KMS-11 (cell line): Measurements from ENCODE around the gene MC3R.

Source experiments
- H2AFZ ChIP-seq: fragments of 200-600 bp; sonication (generic); 2 replicates; pipeline ENCODE4 v1.6.1; 2016; ENCODE audit warnings: antibody characterized with exemption, mixed run types, low read depth
- H3K27ac ChIP-seq: fragments of 200-600 bp; sonication (generic); 2 replicates; pipeline ENCODE4 v1.6.1; 2016; ENCODE audit warnings: mild to moderate bottlenecking, mixed run types
- H3K27me3 ChIP-seq: fragments of 200-600 bp; sonication (generic); 2 replicates; pipeline ENCODE4 v1.6.1; 2017; ENCODE audit warnings: mild to moderate bottlenecking, low read depth, mixed run types, moderate library complexity; ENCODE audit not compliant: insufficient read depth
- H3K36me3 ChIP-seq: fragments of 200-600 bp; sonication (generic); 2 replicates; pipeline ENCODE4 v1.6.1; 2017; ENCODE audit warnings: mild to moderate bottlenecking, mixed run types; ENCODE audit not compliant: insufficient read depth
- H3K4me1 ChIP-seq: fragments of 200-600 bp; sonication (generic); 2 replicates; pipeline ENCODE4 v1.6.1; 2016; ENCODE audit warnings: mild to moderate bottlenecking, low read depth, mixed run types; ENCODE audit not compliant: poor library complexity, severe bottlenecking
- H3K4me2 ChIP-seq: fragments of 200-600 bp; sonication (generic); 2 replicates; pipeline ENCODE4 v1.7.0; 2016; ENCODE audit warnings: mild to moderate bottlenecking, mixed run types
- H3K4me3 ChIP-seq: fragments of 200-600 bp; sonication (generic); IDR thresholded peaks from 2 replicates; pipeline ENCODE4 v1.6.1; 2017; ENCODE audit warnings: low read depth, low read length, mixed read lengths; ENCODE audit not compliant: insufficient read depth
- H3K79me2 ChIP-seq: fragments of 200-600 bp; sonication (generic); 2 replicates; pipeline ENCODE4 v1.6.1; 2016; ENCODE audit warnings: low read depth, mixed run types; ENCODE audit not compliant: insufficient read depth
- H3K9ac ChIP-seq: fragments of 200-600 bp; sonication (generic); 2 replicates; pipeline ENCODE4 v1.6.1; 2016; ENCODE audit warnings: mild to moderate bottlenecking, mixed run types
- H4K20me1 ChIP-seq: fragments of 200-600 bp; sonication (generic); 2 replicates; pipeline ENCODE4 v1.6.1; 2016; ENCODE audit warnings: mild to moderate bottlenecking, mixed run types; ENCODE audit not compliant: insufficient read depth
- TF ChIP-seq, protein P1 (sequence below): fragments of 200-600 bp; sonication (generic); conservative IDR thresholded peaks from 2 replicates; pipeline ENCODE4 v1.6.1; 2017; ENCODE audit warnings: low read depth, mild to moderate bottlenecking, antibody characterized with exemption, low read length, moderate library complexity, mixed read lengths

MC3R gene

DNA sequence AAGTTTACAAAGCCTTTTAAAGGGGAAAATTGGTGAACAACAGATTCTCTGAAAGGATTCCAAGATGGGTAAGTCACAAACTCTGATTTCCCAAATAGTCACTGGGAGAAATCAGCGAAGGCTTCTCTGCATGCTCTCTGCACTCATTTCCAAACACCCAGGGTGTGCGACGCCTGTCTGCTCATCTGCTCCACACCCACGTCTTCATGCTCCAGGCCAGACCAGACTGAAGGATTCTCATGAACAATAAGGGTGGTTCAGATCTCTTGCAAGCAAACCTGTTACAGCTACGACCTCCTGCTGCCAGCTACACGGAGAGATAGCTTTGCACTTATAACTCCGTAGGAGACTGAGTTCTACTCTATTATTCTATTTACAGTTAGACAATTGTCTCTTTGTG, 1.4 kb downstream of the MC3R start:
- Histone ChIP-seq H3K27me3 (no peaks in the 10 kb centered on the region), H2AFZ (no peak overlapping the region), H4K20me1 (no peaks in the 10 kb centered on the region), H3K27ac (no peak overlapping the region), H3K9ac (no peak overlapping the region), H3K4me2 (no peak overlapping the region), H3K4me1 (no peaks in the 10 kb centered on the region), H3K79me2 (no peaks in the 10 kb centered on the region), H3K4me3 (no peak overlapping the region), H3K36me3 (no peaks in the 10 kb centered on the region)
- TF ChIP-seq, protein P1, sequence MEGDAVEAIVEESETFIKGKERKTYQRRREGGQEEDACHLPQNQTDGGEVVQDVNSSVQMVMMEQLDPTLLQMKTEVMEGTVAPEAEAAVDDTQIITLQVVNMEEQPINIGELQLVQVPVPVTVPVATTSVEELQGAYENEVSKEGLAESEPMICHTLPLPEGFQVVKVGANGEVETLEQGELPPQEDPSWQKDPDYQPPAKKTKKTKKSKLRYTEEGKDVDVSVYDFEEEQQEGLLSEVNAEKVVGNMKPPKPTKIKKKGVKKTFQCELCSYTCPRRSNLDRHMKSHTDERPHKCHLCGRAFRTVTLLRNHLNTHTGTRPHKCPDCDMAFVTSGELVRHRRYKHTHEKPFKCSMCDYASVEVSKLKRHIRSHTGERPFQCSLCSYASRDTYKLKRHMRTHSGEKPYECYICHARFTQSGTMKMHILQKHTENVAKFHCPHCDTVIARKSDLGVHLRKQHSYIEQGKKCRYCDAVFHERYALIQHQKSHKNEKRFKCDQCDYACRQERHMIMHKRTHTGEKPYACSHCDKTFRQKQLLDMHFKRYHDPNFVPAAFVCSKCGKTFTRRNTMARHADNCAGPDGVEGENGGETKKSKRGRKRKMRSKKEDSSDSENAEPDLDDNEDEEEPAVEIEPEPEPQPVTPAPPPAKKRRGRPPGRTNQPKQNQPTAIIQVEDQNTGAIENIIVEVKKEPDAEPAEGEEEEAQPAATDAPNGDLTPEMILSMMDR: no peak

DNA sequence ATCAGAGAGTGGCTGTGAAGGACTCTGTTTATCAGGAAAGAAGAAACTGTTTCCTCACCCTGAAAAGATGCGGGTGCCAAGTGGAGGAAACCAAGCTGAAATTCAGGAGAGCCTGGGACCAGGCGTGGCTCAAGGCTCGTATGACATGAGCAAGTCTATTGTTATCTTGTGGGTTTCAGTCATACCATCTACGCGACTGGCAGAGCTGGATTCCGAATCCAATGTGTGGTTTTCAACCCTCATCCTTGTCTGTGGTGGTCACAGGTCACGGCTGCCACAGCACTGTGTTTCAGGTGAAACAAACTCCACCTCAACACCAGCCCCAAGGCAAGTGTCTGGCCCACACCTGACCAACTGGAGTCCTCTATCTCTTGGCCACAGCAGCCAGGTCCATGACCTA, 9.1 kb downstream of the MC3R start:
- no peak overlapping the region for H2AFZ ChIP-seq
- TF ChIP-seq, protein P1: no peak
- H3K4me1 ChIP-seq: no peaks in the 10 kb centered on the region
- no peaks in the 10 kb centered on the region for H3K27me3 ChIP-seq
- H3K4me3 ChIP-seq: no peak overlapping the region
- no peaks in the 10 kb centered on the region for H4K20me1 ChIP-seq
- H3K27ac ChIP-seq: no peak overlapping the region
- no peak overlapping the region for H3K9ac ChIP-seq
- no peaks in the 10 kb centered on the region for H3K79me2 ChIP-seq
- H3K4me2 ChIP-seq: no peak overlapping the region
- H3K36me3 ChIP-seq: no peaks in the 10 kb centered on the region

DNA sequence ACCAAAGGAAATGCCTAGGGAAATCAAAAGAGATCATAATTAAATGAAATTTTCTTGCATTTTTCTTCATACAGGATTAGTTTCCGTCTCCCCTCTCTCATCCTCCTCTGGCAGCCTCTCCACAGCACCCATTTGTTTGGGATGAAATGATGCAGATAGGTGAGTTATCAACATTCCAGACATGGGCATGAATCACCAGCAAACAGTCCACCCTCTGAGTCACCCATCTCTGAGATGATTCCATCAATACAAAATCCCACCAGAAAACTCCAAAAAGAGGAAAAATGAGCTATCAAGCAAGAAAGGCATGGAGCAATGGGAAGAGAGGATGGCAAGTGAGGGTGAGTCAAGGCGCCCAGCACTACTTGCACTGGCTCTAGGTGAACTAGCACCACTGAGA, 11.4 kb downstream of the MC3R start:
- Histone ChIP-seq H3K4me2 (no peak overlapping the region), H3K27ac (no peak overlapping the region), H3K36me3 (no peaks in the 10 kb centered on the region), H4K20me1 (no peaks in the 10 kb centered on the region), H3K27me3 (no peaks in the 10 kb centered on the region), H3K79me2 (no peaks in the 10 kb centered on the region), H3K9ac (no peak overlapping the region), H2AFZ (no peak overlapping the region), H3K4me3 (no peak overlapping the region), H3K4me1 (no peaks in the 10 kb centered on the region)
- TF ChIP-seq, protein P1: no peak

DNA sequence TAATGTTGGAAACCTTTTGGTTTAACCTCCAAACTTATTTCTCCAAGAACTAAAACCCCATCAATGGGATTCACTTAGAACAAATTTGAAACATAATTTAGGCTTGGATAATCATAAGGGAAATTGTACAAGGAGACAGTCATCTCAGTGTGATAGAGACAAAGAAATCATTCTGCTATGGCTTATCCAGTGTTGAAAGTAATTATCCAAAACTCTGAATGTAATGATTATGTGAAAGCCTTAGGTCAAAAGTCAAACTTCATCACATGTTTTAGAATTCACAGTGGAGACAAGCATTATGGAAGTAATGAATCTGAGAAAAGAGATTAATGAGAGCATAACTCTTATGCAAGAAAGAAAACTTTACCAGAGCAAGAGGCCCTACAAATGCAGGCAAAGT, 20.0 kb downstream of the MC3R start:
- H3K4me1 ChIP-seq: no peaks in the 10 kb centered on the region
- no peak overlapping the region for H3K4me2 ChIP-seq
- no peaks in the 10 kb centered on the region for H3K79me2 ChIP-seq
- H3K9ac ChIP-seq: no peak overlapping the region
- H3K27me3 ChIP-seq: no peaks in the 10 kb centered on the region
- no peak overlapping the region for H3K4me3 ChIP-seq
- H3K36me3 ChIP-seq: no peaks in the 10 kb centered on the region
- H4K20me1 ChIP-seq: no peaks in the 10 kb centered on the region
- no peak overlapping the region for H2AFZ ChIP-seq
- H3K27ac ChIP-seq: no peak overlapping the region
- TF ChIP-seq, protein P1: no peak

DNA sequence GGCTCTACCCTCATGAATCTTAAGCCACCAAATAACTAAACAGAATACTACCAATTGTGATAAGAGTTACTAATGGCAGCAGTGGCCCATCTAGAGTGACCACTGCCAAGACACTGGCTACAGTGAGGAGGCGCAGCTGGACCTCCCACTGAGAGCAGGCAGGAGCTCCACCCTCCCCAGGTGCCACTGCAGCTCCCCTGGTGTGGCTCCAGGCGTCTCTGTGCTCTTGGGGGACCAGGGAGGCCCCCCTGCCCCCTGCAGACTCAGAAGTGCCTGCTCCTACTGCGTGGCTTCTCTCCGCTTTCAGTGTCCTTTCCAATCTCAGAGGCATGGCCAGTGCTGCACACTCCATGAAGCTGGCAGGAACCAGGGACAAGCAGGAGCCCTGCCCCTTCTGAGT, 23.4 kb downstream of the MC3R start:
- H3K27me3 ChIP-seq: no peaks in the 10 kb centered on the region
- no peaks in the 10 kb centered on the region for H3K79me2 ChIP-seq
- no peaks in the 10 kb centered on the region for H3K36me3 ChIP-seq
- TF ChIP-seq, protein P1: no peak
- no peak overlapping the region for H2AFZ ChIP-seq
- no peak overlapping the region for H3K4me3 ChIP-seq
- no peak overlapping the region for H3K27ac ChIP-seq
- H3K4me2 ChIP-seq: no peak overlapping the region
- no peaks in the 10 kb centered on the region for H4K20me1 ChIP-seq
- no peaks in the 10 kb centered on the region for H3K4me1 ChIP-seq
- no peak overlapping the region for H3K9ac ChIP-seq
